ENCODE data around the gene SPATS2L.

Gene SPATS2L

GRCh38 chr2:200376513-200377354, 70.2 kb downstream of the SPATS2L start:
- no peak for DNase-seq (ENCODE audit: low read depth)

DNA sequence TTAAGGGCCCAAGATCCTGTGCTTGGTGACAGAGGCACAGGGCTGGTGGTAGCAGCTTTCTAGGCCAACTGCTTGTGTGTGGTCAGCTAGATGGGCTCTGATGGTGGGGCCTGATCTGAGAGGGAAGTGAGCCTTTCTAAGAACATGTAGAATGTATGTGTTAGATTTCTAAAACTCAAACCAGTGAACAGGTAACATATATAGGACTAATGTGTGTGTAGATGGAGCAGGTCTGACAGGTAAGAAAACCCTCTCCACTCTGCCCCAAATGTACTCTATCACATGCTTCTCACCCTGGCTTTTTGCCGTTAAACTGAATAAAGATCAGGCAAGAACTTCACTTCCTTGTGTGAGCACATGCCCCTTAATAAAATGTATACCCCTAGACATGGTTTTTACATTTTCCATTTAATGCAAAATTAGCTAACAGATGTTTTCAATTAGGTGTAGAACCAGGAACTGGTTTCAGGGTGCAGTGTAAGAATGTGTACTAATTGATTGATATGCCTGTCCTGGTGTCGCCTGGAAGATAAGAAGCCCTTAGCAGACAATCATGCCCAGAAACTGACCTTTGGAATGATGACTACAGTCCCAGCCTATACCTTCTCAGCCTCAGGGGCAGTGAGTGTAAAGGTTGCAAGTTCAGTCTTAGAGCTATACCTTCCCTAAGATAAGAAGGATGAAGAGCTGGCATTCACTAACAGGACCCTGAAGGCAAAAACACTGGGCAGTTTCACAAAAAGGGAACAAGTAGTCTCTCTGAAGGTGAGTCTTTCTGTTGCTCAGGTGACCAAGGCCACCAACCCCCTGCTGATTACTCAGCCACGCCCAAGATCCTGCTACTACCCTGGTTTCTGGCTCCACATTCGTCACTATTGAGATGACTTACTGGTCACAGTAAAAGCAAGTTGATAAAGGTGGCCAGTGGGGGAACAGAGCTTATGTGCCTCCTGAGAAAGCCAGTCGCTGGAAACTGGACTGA, 71.2 kb downstream of the SPATS2L start:
- no peak for DNase-seq (ENCODE audit: low read depth)

DNA sequence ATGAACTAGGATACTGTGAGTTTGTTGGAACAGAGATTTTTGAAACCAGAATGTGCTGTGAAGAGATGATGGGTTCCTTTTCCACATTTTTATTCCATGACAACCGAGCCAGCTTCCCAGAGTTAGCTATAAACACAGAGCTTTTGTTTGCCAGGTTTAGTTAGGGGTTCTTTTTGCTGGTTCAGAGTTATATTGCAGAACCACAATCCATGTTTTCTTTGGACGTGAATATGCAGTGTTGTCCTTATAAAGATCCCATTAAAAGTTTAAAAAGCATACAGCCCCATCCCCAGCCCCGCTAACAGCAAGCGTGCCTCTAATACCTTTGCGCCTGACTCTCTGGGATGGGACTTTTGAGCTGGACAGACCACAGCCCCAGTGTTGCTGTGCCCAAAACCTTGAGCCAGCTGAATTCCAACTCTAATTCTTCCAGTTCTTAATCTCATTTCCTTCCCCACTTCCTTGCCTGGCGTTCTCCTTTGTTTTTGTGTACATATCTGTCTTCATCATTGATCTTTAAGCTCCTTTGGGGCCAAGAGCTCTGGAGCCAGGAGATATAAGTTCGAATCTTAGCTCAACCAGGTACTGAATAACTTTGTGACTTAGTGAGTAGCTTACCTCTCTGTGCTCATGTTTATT, 72.3 kb downstream of the SPATS2L start:
- peak; percentile 55 for DNase-seq (ENCODE audit: low read depth)

GRCh38 chr2:200379481-200380090, 73.1 kb downstream of the SPATS2L start:
- no peak for DNase-seq (ENCODE audit: low read depth)

GRCh38 chr2:200380091-200380561, 73.6 kb downstream of the SPATS2L start:
- peak; percentile 28 for DNase-seq (ENCODE audit: low read depth)

- DNase-seq (ENCODE audit: low read depth) = peak; percentile 90
These were observed 74.5 kb downstream of the SPATS2L start for GRCh38 chr2:200380833-200381542.

DNA sequence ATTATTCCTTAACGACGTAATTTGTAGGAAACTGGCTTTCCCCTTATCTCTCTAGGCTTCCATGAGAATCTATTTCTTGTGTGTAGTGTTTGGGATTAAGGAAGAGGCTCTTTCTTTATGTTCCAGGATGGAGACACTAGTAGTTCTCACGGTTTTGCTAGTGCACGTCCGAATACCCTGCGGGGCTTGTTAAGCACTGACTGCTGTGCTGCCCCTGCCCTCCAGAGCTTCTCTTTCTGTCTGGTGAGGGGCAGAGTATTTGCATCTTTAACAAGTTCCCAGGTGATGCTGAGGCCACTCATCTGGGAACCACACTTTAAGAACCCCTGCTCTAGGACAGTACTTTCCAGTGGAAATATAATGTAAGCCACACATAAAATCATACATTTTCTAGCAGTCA, 76.4 kb downstream of the SPATS2L start:
- no peak for DNase-seq (ENCODE audit: low read depth)

DNA sequence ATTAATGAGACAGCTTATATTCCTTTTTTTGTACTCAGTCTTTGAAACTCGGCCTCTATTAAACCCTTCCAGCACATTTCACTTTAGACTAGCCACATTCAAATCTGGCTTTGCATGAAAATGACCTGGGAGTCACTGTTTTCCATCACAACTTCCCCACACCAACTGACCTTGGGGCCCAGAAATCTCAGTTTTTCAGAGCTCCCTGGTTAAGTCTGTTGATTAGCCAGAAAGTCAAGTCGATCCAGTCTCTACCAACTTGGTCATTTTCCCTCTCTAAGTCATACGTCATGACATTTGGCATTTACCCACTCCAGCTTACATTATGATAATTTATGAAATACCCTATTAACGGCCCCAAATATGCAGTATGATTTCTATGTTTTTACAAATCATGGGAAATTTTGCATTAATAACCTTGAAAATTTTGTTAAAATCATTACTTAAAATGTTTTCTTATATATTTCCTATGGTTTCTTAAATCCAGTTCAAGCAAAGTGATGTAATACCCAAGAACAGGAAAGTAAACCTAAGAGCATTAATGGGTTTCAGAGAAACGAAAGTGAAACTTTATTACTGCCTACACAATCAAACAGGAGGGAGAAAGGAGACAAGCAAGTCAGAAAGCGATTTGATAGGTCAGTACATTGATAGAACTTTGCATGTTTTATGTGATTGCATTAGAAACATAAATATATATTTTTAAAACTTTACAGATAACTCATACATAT, 77.1 kb downstream of the SPATS2L start:
- DNase-seq (ENCODE audit: low read depth) = peak; percentile 84

- no peak for DNase-seq (ENCODE audit: low read depth)
These were observed 78.7 kb downstream of the SPATS2L start for GRCh38 chr2:200385063-200385635.

DNA sequence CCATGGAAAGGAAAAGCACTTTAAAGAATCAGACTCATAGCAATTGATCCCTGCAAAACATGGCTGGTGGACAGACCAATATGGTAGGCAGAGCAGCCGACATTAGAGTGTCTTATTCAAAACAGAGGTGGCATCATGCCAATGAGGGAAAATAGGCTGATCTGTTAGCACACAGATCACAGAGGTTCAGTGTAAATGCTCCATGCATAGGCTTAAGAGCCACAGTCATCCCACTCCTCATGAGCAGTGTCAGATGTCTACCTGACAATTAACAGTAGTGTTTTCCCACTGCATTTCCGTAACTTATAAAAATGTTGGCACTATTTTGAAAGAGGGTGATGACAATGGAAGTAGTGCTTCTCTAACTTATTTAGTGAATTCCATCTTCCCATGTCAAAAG, 86.7 kb downstream of the SPATS2L start:
- no peak for DNase-seq (ENCODE audit: low read depth)

GRCh38 chr2:200394045-200394444, 87.6 kb downstream of the SPATS2L start:
- DNase-seq (ENCODE audit: low read depth) = no peak

DNA sequence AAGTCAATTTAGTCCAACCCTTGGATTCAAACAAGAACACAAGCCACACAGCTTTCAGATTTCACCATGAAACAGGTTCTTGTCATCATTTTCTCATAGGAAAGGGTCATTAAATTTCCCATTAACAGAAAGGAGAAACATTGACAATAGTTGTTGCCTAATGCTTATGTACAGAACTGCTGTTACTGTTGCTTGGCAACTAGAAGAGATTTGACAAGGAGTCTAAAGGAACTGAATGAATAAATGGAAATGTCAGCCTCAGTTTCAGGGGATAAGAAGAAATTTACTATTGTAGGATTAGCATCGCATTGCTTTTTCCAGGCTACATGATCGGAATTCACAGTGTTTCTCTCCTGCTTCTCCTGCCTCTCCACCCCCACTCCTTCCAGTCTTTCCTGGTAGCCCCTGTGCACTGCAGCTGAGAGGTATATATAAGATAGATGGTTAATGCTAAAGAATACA, 90.3 kb downstream of the SPATS2L start:
- DNase-seq (ENCODE audit: low read depth) = peak; percentile 50

DNA sequence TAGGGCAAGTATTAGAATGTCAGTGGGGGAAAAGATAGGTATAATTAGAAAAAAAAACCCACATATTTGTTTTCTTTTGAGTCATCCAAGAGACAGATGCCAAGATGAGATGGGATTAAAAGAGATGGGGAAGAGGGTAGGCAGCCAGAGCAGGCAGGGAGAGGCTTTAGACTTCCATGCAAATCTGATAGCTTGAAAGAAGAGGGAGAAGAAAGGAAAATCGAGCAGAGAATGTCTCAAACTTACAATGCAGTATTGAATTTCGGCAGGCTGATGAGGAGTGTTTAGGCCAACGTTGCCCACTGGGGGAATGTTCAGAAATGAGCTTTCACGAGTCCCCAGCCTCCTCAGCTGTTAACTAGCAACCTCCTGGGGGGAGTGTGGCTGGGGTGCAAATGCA, 91.3 kb downstream of the SPATS2L start:
- DNase-seq (ENCODE audit: low read depth) = peak; percentile 30

DNA sequence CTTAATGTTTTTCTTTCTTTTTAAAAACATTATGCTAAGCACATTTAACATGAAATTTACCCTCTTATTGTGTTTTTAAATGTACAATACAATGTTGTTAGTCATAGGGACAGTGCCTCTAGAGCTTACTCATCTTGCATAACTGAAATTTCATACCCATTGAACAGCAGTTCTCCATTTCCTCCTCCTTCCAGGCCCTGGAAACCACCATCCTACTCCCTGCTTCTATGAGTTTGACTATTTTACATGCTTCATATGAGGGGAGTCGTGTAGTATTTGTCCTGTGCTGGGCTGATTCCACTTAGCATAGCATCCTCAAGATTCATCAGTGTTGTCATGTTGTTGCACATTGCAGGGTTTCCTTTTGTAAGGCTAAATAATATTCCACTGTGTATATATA, 92.6 kb downstream of the SPATS2L start:
- DNase-seq (ENCODE audit: low read depth) = peak; percentile 40

GRCh38 chr2:200399636-200400035, 93.1 kb downstream of the SPATS2L start:
- DNase-seq (ENCODE audit: low read depth) = no peak

DNA sequence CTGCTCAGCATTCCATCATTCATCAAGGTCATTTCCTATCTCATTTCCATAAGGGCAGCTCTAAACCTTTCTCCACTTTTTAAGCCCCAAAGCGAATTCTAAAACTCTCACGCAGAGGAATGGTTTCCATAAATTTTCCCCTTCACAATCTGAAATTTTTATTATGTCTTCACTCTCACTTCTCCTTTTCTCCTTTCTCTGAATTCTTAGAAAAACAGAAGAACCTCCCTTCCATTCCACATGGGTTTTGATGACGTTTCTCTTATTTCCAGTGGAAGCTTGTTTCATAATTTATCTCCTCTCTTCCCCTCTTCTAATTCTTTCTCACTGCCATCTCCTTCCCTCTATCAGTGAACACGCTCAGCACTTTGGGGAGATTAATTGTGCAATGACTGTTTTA, 97.3 kb downstream of the SPATS2L start:
- peak; percentile 32 for DNase-seq (ENCODE audit: low read depth)

DNA sequence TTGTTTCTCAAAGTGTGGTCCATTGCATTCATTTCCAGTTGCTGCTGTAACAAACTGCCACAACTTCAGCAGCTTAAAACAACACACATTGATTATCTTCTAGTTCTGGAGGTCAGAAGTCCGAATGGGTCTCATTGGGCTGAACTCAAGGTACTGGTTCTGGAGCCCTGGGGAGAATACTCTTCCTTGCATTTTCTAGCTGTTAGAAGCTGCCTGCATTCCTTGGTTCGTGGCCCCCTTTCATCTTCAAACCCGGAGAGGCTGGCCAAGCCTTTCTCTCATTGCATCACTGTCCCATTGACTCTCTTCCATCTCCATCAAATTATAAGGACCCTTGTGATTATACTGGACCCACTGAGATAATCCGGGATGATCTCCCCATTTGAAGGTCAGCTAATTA, 98.1 kb downstream of the SPATS2L start:
- no peak for DNase-seq (ENCODE audit: low read depth)

GRCh38 chr2:200405599-200406298, 99.3 kb downstream of the SPATS2L start:
- peak; percentile 96 for DNase-seq (ENCODE audit: low read depth)

- DNase-seq (ENCODE audit: low read depth) = no peak
These were observed 99.9 kb downstream of the SPATS2L start for GRCh38 chr2:200406379-200406778.
